Stimulated activated CD8-positive, alpha-beta memory T cell treated with anti-CD3 and anti-CD28 coated beads, Interleukin-15, amount 100 ng/mL, for 4 hours (primary cell): ENCODE results near the gene RAB3D.
"Not testable (repeated sequence)": the region's sequence is repeated elsewhere in the genome, so short reads cannot be mapped to it uniquely, and the experiment has no call there.

Experiments
- DNase-seq, 2 donors: peaks; one replicate each; pipeline ENCODE4 v3.0.0-alpha.2; 2020; ENCODE audit warnings: low read depth in 2 of 2

The RAB3D gene

GRCh38 chr19:11338569-11339253 lies 746 bp downstream of the RAB3D start:
- DNase-seq: no peak

GRCh38 chr19:11338121-11338520 lies 1.3 kb downstream of the RAB3D start:
- DNase-seq: no peak

GRCh38 chr19:11337080-11337479 lies 2.4 kb downstream of the RAB3D start:
- no peak for DNase-seq

- no peak for DNase-seq
Observed at GRCh38 chr19:11335449-11336146, 3.9 kb downstream of the RAB3D start.

GRCh38 chr19:11333838-11334237 lies 5.6 kb downstream of the RAB3D start:
- not testable (repeated sequence) for DNase-seq

GRCh38 chr19:11332822-11333221 lies 6.6 kb downstream of the RAB3D start:
- no peak for DNase-seq

GRCh38 chr19:11331502-11331901 lies 8.0 kb downstream of the RAB3D start:
- DNase-seq: no peak

GRCh38 chr19:11330127-11330526 lies 9.3 kb downstream of the RAB3D start:
- no peak for DNase-seq

- no peak for DNase-seq
Observed at GRCh38 chr19:11325544-11325943, 13.9 kb downstream of the RAB3D start.

GRCh38 chr19:11324748-11325389 lies 14.6 kb downstream of the RAB3D start:
- no peak for DNase-seq

GRCh38 chr19:11324079-11324661 lies 15.3 kb downstream of the RAB3D start:
- no peak for DNase-seq

GRCh38 chr19:11323601-11324078 lies 15.8 kb downstream of the RAB3D start:
- DNase-seq: no peak

- DNase-seq: no peak
Observed at GRCh38 chr19:11322269-11323024, 17.0 kb downstream of the RAB3D start.

- no peak for DNase-seq
Observed at GRCh38 chr19:11321191-11322126, 18.0 kb downstream of the RAB3D start.

GRCh38 chr19:11320278-11320995 lies 19.0 kb downstream of the RAB3D start:
- DNase-seq: not testable (repeated sequence)

GRCh38 chr19:11306337-11306736 lies 33.1 kb downstream of the RAB3D start:
- no peak for DNase-seq

GRCh38 chr19:11304936-11305335 lies 34.5 kb downstream of the RAB3D start:
- DNase-seq: no peak

- DNase-seq: no peak
Observed at GRCh38 chr19:11300811-11301120, 38.7 kb downstream of the RAB3D start.

- no peak for DNase-seq
Observed at GRCh38 chr19:11299946-11300810, 39.3 kb downstream of the RAB3D start.
